HepG2 (cell line): ENCODE data around the gene CGNL1. TPM values are rescaled to one million over a fixed set of nuclear protein-coding genes. Genes with fewer than 3 reads are reported as not detected.

ENCODE experiments used
- ATAC-seq: fragments of 200-7000 bp; cut with Tn5 transposase; 3 replicates; pipeline ENCODE4 v1.9.1; 2020; ENCODE audit warnings: mild to moderate bottlenecking, moderate library complexity
- BruUV-seq: library from RNA; stranded (reverse); fragments of 400-500 nt; replicated peaks from 2 replicates; lab custom pipeline; 2021; lab: Mats Ljungman, UMichigan
- CTCF ChIA-PET: fragments of 300-600 bp; formaldehyde crosslinking; extraction: SDS; loops from one replicate; lab custom pipeline; 2021; ENCODE audit warnings: low total read pairs, inconsistent platforms, low intra/inter-chr PET ratio; lab: Yijun Ruan, JAX
- POLR2A ChIA-PET: fragments of 350-600 bp; sonication (Branson Sonifier 250); formaldehyde crosslinking; loops from one replicate; lab custom pipeline; 2020; ENCODE audit warnings: antibody characterized with exemption, inconsistent platforms; lab: Yijun Ruan, JAX
- DNase-seq: peaks from one replicate; pipeline ENCODE4 v3.0.0-alpha.2; 2015; ENCODE audit warnings: low spot score
- FAIRE-seq: peaks from 3 replicates; lab custom pipeline; 2011; peaks lifted over from hg19 to GRCh38; lab: Jason Lieb, UNC
- H2AFZ ChIP-seq: one replicate; pipeline ENCODE4 v1.6.1; 2011; ENCODE audit warnings: low read length, inconsistent platforms
- H3K27ac ChIP-seq: fragments of 300-600 bp; 3 replicates; pipeline ENCODE4 v1.8.0; 2011; ENCODE audit warnings: mixed run types, mild to moderate bottlenecking, mixed read lengths, low read length, inconsistent platforms; ENCODE audit not compliant: insufficient read depth; ENCODE audit errors: extremely low read length
- H3K27me3 ChIP-seq, 2 experiments: fragments of 200-600 bp in 1 of 2; 2 replicates in 1 of 2; 3 replicates in 1 of 2; pipeline versions ENCODE4 v1.6.0 to v1.8.0; 2011; ENCODE audit warnings: low read length in 2 of 2, mild to moderate bottlenecking in 2 of 2, moderate library complexity in 2 of 2, inconsistent platforms in 1 of 2; ENCODE audit not compliant: insufficient read depth in 2 of 2, control insufficient read depth in 1 of 2
- H3K36me3 ChIP-seq, 2 experiments: fragments of 200-600 bp in 1 of 2; replicated peaks in 1 of 2; 2 replicates in 1 of 2; 3 replicates in 1 of 2; pipeline versions ENCODE4 v1.5.1 to v1.8.0; 2011; ENCODE audit warnings: low read length in 2 of 2, inconsistent platforms in 1 of 2; ENCODE audit not compliant: insufficient read depth in 2 of 2, control insufficient read depth in 1 of 2
- H3K4me1 ChIP-seq: 2 replicates; pipeline ENCODE4 v1.5.1; 2012; ENCODE audit warnings: low read length, inconsistent platforms; ENCODE audit not compliant: insufficient read depth
- H3K4me2 ChIP-seq: 2 replicates; pipeline ENCODE4 v1.6.0; 2011; ENCODE audit warnings: low read depth, low read length, inconsistent platforms
- H3K4me3 ChIP-seq, 3 experiments: fragments of 200-600 bp in 1 of 3; sonication (generic), shearing (Covaris generic) in 1 of 3; replicated peaks in 1 of 3; 2 replicates each; pipeline ENCODE4 v1.5.1; 2011 to 2016; ENCODE audit warnings: low read length in 3 of 3, inconsistent platforms in 2 of 3, low read depth in 2 of 3, mild to moderate bottlenecking in 2 of 3, control low read depth in 1 of 3, mixed read lengths in 1 of 3; ENCODE audit not compliant: insufficient read depth in 1 of 3
- H3K79me2 ChIP-seq: one replicate; pipeline ENCODE4 v1.6.1; 2011; ENCODE audit warnings: low read length, inconsistent platforms; ENCODE audit not compliant: insufficient read depth
- H3K9ac ChIP-seq: 2 replicates; pipeline ENCODE4 v1.6.0; 2011; ENCODE audit warnings: mild to moderate bottlenecking, low read depth, low read length, inconsistent platforms; ENCODE audit not compliant: insufficient read depth
- H3K9me3 ChIP-seq: 2 replicates; pipeline ENCODE4 v1.5.1; 2012; ENCODE audit warnings: mild to moderate bottlenecking, low read length
- H4K20me1 ChIP-seq: 2 replicates; pipeline ENCODE4 v1.6.0; 2011; ENCODE audit warnings: inconsistent platforms, mild to moderate bottlenecking, low read length, moderate library complexity; ENCODE audit not compliant: insufficient read depth
- KLF12 ChIP-seq: sonication (generic); formaldehyde crosslinking; IDR thresholded peaks from 2 replicates; pipeline ENCODE4 v1.4.0; 2020; ENCODE audit warnings: missing genetic modification reagents, borderline replicate concordance
- ZNF747 ChIP-seq: sonication (generic); formaldehyde crosslinking; IDR thresholded peaks from 2 replicates; pipeline ENCODE4 v1.8.1; 2023; ENCODE audit warnings: missing genetic modification reagents, mild to moderate bottlenecking, borderline replicate concordance
- WGBS: methylation state at CpG from one replicate; pipeline ENCODE4 v1.1.6; 2017; ENCODE audit warnings: low lambda C conversion rate; 5-methylcytosine and 5-hydroxymethylcytosine counted together
- in situ Hi-C: cut with HindIII; loops from 2 replicates; pipeline ENCODE4 v1.10.0; 2017; ENCODE audit warnings: low pct_unique_long_range_greater_than_20kb; ENCODE audit not compliant: extremely low pct_ligation_motif_present
- intact Hi-C: fragments of 100-400 bp; cut with micrococcal nuclease; formaldehyde crosslinking; loops from one replicate; pipeline ENCODE4 v1.10.0; 2022; ENCODE audit not compliant: unreplicated experiment
- polyA plus RNA-seq, 8 experiments: library from polyadenylated mRNA; depleted of rRNA in 3 of 8; stranded (reverse) in 7 of 8; unstranded in 1 of 8; fragments of >200 nt; fragmentation: Illumina TruSeq in 4 of 8; extraction: Trizol in 4 of 8; gene quantifications; 2 replicates each; pipeline versions ENCODE4 v1.2.1 to v1.2.3, GENCODE V29; 2011 to 2016; ENCODE audit warnings: low read depth in 4 of 8, missing spikeins in 1 of 8, mixed read lengths in 1 of 8; ENCODE audit not compliant: insufficient read depth in 1 of 8
- total RNA-seq, 5 experiments: library from RNA; depleted of rRNA; stranded (reverse); fragments of >200 nt; fragmentation: Illumina TruSeq; extraction: Trizol; gene quantifications; 2 replicates each; pipeline ENCODE4 v1.2.3, GENCODE V29; 2016; ENCODE audit warnings: low read depth in 1 of 5
- TF ChIP-seq, protein P1 (sequence below): sonication (generic); formaldehyde crosslinking; IDR thresholded peaks from 2 replicates; pipeline ENCODE4 v1.8.1; 2022; ENCODE audit warnings: low read depth, mild to moderate bottlenecking, missing genetic modification reagents
- TF ChIP-seq, protein P2 (sequence below): sonication (generic); formaldehyde crosslinking; IDR thresholded peaks from 2 replicates; pipeline ENCODE4 v1.4.0; 2020; ENCODE audit warnings: missing genetic modification reagents

CGNL1 gene
- total and polyA plus RNA-seq, 2 of the 13 experiments (the other 11 are each of a cell fraction or from before 2014, with no cell fraction given), result 5.6 to 15.6 TPM

DNA sequence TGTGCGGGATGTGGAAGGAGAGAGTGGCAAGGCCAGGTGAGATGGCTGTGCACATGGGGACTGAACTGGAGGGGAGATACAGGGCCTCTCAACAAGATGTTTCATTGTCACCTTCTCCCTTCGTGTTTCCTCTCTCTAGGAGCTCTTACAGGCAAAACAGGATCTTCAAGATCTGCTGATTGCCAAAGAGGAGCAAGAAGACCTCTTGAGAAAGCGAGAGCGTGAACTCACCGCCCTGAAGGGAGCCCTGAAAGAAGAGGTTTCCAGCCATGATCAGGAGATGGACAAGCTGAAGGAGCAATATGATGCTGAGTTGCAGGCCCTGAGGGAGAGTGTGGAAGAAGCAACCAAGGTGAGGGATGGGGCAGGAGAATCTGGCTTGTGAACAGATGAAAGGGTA lies 85.2 kb downstream of the CGNL1 start:
- H4K20me1 ChIP-seq, result no peaks in the 10 kb centered on the region
- in situ Hi-C loops, result no loop called here
- intact Hi-C loops, result no loop called here
- DNase-seq (no peak), FAIRE-seq (no peak), ATAC-seq (no peak)
- ChIA-PET POLR2A (no interaction called here), CTCF (no interaction called here)
- peaks cover 4 to 40% of the 10 kb centered on the region in 2 experiments; a peak in 4 of 5 replicates for H3K36me3 ChIP-seq
- H3K79me2 ChIP-seq, result no peaks in the 10 kb centered on the region
- H3K27ac ChIP-seq, result no peak overlapping the region
- H3K9ac ChIP-seq, result no peak overlapping the region
- H3K9me3 ChIP-seq, result no peaks in the 10 kb centered on the region
- 88% methylated on average over 5 of the region's 5 CpGs for WGBS
- H3K27me3 ChIP-seq, result no peaks in the 10 kb centered on the region
- H2AFZ ChIP-seq, result no peak overlapping the region
- no peaks in the 10 kb centered on the region for H3K4me1 ChIP-seq
- no peak overlapping the region for H3K4me2 ChIP-seq
- no peak for TF ChIP-seq ZNF747
- TF ChIP-seq, protein P1, sequence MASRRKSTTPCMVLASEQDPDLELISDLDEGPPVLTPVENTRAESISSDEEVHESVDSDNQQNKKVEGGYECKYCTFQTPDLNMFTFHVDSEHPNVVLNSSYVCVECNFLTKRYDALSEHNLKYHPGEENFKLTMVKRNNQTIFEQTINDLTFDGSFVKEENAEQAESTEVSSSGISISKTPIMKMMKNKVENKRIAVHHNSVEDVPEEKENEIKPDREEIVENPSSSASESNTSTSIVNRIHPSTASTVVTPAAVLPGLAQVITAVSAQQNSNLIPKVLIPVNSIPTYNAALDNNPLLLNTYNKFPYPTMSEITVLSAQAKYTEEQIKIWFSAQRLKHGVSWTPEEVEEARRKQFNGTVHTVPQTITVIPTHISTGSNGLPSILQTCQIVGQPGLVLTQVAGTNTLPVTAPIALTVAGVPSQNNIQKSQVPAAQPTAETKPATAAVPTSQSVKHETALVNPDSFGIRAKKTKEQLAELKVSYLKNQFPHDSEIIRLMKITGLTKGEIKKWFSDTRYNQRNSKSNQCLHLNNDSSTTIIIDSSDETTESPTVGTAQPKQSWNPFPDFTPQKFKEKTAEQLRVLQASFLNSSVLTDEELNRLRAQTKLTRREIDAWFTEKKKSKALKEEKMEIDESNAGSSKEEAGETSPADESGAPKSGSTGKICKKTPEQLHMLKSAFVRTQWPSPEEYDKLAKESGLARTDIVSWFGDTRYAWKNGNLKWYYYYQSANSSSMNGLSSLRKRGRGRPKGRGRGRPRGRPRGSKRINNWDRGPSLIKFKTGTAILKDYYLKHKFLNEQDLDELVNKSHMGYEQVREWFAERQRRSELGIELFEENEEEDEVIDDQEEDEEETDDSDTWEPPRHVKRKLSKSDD (CRISPR knock-in tag), result no peak
- TF ChIP-seq, protein P2, sequence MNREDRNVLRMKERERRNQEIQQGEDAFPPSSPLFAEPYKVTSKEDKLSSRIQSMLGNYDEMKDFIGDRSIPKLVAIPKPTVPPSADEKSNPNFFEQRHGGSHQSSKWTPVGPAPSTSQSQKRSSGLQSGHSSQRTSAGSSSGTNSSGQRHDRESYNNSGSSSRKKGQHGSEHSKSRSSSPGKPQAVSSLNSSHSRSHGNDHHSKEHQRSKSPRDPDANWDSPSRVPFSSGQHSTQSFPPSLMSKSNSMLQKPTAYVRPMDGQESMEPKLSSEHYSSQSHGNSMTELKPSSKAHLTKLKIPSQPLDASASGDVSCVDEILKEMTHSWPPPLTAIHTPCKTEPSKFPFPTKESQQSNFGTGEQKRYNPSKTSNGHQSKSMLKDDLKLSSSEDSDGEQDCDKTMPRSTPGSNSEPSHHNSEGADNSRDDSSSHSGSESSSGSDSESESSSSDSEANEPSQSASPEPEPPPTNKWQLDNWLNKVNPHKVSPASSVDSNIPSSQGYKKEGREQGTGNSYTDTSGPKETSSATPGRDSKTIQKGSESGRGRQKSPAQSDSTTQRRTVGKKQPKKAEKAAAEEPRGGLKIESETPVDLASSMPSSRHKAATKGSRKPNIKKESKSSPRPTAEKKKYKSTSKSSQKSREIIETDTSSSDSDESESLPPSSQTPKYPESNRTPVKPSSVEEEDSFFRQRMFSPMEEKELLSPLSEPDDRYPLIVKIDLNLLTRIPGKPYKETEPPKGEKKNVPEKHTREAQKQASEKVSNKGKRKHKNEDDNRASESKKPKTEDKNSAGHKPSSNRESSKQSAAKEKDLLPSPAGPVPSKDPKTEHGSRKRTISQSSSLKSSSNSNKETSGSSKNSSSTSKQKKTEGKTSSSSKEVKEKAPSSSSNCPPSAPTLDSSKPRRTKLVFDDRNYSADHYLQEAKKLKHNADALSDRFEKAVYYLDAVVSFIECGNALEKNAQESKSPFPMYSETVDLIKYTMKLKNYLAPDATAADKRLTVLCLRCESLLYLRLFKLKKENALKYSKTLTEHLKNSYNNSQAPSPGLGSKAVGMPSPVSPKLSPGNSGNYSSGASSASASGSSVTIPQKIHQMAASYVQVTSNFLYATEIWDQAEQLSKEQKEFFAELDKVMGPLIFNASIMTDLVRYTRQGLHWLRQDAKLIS (CRISPR knock-in tag), result no peak
- no peak for TF ChIP-seq KLF12 (CRISPR knock-in tag)
- no TSS peak for BruUV-seq
- H3K4me3 ChIP-seq, result no peak overlapping the region
